GM10248 (cell line): ENCODE results near the gene NFILZ.
A peak's percentile ranks its signal among the peaks of the same experiment; 100 is the strongest.

Source experiments
- CTCF ChIA-PET: fragments of 300-600 bp; sonication (Branson Sonifier 250); formaldehyde crosslinking; extraction: SDS; loops from one replicate; lab custom pipeline; 2021; ENCODE audit warnings: antibody characterized with exemption; lab: Yijun Ruan, JAX
- POLR2A ChIA-PET: fragments of 350-650 bp; sonication (Branson Sonifier 250); formaldehyde crosslinking; extraction: SDS; loops from one replicate; lab custom pipeline; 2020; ENCODE audit warnings: antibody characterized with exemption; lab: Yijun Ruan, JAX
- DNase-seq: peaks from one replicate; pipeline ENCODE4 v3.0.0; 2012; ENCODE audit errors: extremely low spot score
- TF ChIP-seq, protein P1 (sequence below): IDR thresholded peaks from 2 replicates; pipeline ENCODE4 v1.5.1; 2012; ENCODE audit warnings: mild to moderate bottlenecking, low read depth; ENCODE audit errors: extremely low read depth, missing control alignments, control extremely low read depth

Gene NFILZ

DNA sequence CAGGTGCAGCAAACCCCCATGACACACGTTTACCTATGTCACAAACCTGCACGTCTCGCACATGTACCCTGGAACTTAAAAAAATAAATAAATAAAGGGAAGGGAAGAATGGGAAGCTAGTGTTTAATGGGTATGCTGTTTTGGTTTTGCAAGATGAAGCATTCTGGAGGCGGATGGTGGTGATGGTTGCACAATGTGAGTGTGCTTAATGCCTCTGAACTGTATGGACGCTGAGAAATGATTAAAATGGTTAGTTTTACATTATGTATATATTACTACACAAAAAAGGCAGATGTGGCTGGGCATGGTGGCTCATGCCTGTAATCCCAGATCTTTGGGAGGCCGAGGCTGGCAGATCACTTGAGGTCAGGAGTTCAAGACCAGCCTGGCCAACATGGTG, 17.8 kb downstream of the NFILZ start:
- TF ChIP-seq, protein P1, sequence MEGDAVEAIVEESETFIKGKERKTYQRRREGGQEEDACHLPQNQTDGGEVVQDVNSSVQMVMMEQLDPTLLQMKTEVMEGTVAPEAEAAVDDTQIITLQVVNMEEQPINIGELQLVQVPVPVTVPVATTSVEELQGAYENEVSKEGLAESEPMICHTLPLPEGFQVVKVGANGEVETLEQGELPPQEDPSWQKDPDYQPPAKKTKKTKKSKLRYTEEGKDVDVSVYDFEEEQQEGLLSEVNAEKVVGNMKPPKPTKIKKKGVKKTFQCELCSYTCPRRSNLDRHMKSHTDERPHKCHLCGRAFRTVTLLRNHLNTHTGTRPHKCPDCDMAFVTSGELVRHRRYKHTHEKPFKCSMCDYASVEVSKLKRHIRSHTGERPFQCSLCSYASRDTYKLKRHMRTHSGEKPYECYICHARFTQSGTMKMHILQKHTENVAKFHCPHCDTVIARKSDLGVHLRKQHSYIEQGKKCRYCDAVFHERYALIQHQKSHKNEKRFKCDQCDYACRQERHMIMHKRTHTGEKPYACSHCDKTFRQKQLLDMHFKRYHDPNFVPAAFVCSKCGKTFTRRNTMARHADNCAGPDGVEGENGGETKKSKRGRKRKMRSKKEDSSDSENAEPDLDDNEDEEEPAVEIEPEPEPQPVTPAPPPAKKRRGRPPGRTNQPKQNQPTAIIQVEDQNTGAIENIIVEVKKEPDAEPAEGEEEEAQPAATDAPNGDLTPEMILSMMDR = no peak
- CTCF ChIA-PET = no interaction called here

DNA sequence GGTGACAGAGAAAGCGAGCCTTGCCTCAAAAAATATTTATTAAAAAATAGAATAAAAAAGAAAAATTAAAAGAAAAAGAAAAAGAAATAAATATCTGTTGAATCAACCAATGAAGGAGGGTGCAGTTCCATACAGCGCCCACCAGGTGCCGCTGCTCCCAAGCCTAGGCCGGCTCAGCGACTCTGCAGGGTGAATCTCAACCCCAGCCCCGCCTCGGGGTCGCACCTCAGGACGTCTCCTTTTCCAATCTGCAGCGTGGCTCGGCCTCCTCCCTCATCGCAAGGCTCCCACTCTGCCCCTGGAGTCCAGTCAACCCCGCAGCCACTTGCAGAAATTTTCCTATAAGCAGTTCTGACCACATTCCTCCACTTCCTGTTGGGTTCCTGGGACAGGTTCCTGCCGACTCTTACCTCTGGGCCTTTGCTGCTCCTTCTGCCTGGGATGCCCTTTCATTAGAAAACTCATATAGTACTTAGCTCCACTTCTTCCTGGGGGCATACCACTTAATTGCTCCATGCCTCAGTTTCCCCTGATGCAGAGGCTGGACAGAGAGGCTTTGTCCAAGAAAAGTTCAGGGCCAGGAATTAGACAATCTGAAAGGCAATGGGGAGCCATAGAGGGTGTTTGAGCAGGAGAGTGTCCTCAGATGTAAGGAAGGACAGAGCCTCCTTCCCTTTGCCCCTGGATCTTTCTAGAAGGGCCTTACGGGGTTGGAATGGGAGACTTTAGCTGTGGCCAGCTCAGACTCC, 24.3 kb downstream of the NFILZ start:
- TF ChIP-seq, protein P1 = peak; percentile 94
- peak; percentile 79 for DNase-seq

More for the DNA sequence above, 17.8 kb downstream of the NFILZ start:
- POLR2A ChIA-PET = no interaction called here
- DNase-seq = no peak

DNA sequence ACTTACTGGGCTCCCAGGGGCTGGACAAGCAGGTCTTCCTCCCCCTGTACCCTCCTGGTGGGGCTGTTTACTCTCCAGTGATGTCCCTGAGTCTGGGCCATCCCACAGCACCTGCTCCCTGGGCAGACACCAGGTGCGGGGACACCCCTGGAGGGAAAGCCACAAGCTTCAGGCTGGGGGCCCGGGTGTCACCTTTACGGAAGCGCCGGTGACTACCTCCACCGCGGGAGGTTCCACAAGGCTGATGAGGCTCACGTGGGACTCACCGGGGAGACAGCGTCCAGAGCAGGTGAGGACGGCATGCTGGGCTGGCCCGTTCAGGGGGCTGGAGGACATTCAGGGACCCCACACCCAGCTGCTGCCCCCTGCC, 24.9 kb downstream of the NFILZ start:
- CTCF ChIA-PET = interaction anchor here (0.9 to 3.7 kb wide), 9 partner anchors 9 to 77 kb away, joined by 3 to 73 read pairs (median 6); partner anchors contain the start of gene ACTL9

More for the DNA sequence above, 24.3 kb downstream of the NFILZ start:
- ChIA-PET POLR2A (no interaction called here), CTCF (interaction anchor here (0.7 to 3.7 kb wide), 16 partner anchors 8 to 426 kb away, joined by 3 to 73 read pairs (median 4); partner anchors contain the start of genes ACTL9 and NFILZ)

DNA sequence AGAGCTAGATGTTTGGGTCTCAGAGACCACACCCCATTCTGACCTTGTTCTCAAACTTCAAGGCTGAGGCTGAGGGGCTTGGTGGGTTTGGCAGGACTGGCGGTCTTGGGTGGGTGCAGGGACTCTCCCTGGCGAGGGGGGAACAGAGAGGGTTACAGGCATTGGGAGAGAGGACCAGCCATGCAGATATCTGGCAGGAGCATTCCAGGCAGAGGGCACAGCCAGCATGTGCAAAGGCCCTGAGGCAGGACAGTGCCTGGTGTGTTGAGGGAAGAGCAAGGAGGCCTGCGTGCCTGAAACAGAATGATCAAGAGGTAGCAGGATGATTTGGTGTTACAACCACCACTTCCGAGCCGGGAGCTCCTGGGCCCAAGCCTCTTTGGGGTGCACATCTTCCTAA, 27.4 kb downstream of the NFILZ start:
- POLR2A ChIA-PET = no interaction called here
- TF ChIP-seq, protein P1 = no peak
- CTCF ChIA-PET = interaction anchor here (2.1 kb wide), 1 partner anchor 36 kb away, joined by 10 read pairs; no protein-coding TSS in a partner anchor
- no peak for DNase-seq

More for the DNA sequence above, 24.9 kb downstream of the NFILZ start:
- DNase-seq = peak; percentile 32
- TF ChIP-seq, protein P1 = no peak
- POLR2A ChIA-PET = no interaction called here

DNA sequence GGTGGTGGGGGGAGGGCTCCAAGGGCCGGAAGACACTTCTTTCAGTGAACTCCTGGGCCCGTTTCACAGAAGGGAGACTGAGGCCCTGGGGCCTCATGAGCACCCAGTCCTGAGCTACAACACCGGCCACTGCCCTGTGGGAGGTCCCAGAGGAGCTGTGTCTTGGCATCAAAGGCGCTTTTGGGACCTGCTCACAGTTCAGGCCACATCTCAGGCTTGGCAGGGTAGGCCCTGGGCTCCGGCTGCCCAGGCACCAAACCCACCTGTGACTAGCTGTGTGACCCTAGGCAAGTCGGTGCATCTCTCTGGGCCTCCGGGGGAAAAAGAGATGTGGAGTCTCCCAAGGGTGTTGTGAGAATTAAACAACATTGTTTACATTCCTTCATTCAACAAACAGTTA, 29.5 kb downstream of the NFILZ start:
- DNase-seq = no peak
- CTCF ChIA-PET = interaction anchor here (2.1 kb wide), 1 partner anchor 34 kb away, joined by 10 read pairs; no protein-coding TSS in a partner anchor
- POLR2A ChIA-PET = no interaction called here
- TF ChIP-seq, protein P1 = no peak

DNA sequence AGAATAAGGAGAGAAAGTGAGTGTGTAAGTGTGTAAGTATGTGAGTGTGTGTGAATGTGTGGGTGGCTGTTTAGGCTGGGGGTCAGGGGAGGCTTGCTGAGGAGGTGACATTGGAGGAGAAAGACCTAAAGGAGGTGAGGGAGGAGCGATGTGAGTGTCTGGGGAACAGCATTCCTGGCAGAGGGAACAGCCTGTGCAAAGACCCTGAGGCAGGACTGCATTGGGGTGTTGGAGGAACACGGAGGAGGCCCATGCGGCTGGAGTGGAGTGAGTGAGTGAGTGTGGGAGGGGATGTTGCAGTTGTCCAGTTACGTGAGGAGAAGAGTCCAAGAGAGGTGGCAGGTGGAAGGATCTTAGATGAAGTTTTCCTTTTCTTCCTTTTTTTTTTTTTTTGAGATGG, 31.8 kb downstream of the NFILZ start:
- no peak for DNase-seq
- ChIA-PET CTCF (interaction anchor here (7.4 kb wide), 1 partner anchor 8 kb away, joined by 40 read pairs; no protein-coding TSS in a partner anchor), POLR2A (no interaction called here)
- TF ChIP-seq, protein P1 = no peak
